Ishikawa (cell line): Measurements from ENCODE around the gene SP7.

ENCODE experiments used
- EP300 ChIP-seq: IDR thresholded peaks from 2 replicates; pipeline ENCODE4 v1.6.1; 2012; ENCODE audit warnings: borderline replicate concordance
- REST ChIP-seq: IDR thresholded peaks from 2 replicates; pipeline ENCODE4 v1.6.1; 2012; ENCODE audit warnings: low read depth, mild to moderate bottlenecking
- TEAD4 ChIP-seq: IDR thresholded peaks from 2 replicates; pipeline ENCODE4 v1.6.1; 2012

DNA sequence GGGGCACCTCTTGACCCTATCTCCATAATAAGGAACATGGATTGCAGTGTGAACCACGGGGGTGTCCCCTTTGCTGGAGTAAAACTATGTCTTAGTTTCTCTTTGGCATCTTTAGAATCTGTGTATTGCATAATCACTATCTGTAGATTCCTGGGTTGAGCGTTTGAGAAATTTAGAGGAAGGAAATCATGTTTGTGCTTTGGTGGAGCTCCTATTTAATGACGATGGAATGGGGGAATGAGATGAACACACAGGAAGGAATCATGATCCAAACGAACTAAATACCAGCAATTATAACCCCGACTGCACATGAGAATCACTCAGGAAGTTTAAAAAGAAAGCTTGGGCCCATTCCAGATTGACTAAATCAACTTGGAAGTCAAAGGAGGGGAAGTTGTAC lies 38.0 kb downstream of the SP7 start:
- TF ChIP-seq TEAD4 (no peak), EP300 (no peak), REST (no peak)
